A673 (cell line): Measurements from ENCODE around the gene BCO1.

Source experiments
- CTCF ChIP-seq: fragments of 300-800, 200-600 bp; sonication (generic); conservative IDR thresholded peaks from 2 replicates; pipeline ENCODE4 v1.5.1; 2017; ENCODE audit warnings: low read depth, mild to moderate bottlenecking, antibody characterized with exemption, low read length, moderate library complexity, mixed read lengths
- EZH2 ChIP-seq: fragments of 200-600 bp; sonication (generic); IDR thresholded peaks from 2 replicates; pipeline ENCODE4 v1.6.1; 2017; ENCODE audit warnings: borderline replicate concordance, low read depth, mild to moderate bottlenecking, mixed read lengths, antibody characterized with exemption, low read length; ENCODE audit not compliant: poor library complexity, severe bottlenecking

- TF ChIP-seq EZH2 (no peak), CTCF (no peak; the same call in 1 of the 2 replicates)
These were observed 23.7 kb upstream of the BCO1 start for GRCh38 chr16:81214745-81215166.
